Hepatocyte (in vitro differentiated cells): ENCODE measurements around the gene POLR3K. TPM values are rescaled to one million over a fixed set of nuclear protein-coding genes. Genes with fewer than 3 reads are reported as not detected.

Experiments
- DNase-seq: peaks from one replicate; pipeline ENCODE4 v3.0.0-alpha.2; 2016; ENCODE audit warnings: low spot score
- H2AFZ ChIP-seq: fragments of 200-600 bp; sonication (generic); 2 replicates; pipeline ENCODE4 v1.6.0; 2016; ENCODE audit warnings: antibody characterized with exemption, mild to moderate bottlenecking
- H3K27ac ChIP-seq: fragments of 200-600 bp; sonication (generic); 2 replicates; pipeline ENCODE4 v1.5.1; 2016; ENCODE audit warnings: mild to moderate bottlenecking
- H3K27me3 ChIP-seq: fragments of 200-600 bp; sonication (generic); 2 replicates; pipeline ENCODE4 v1.6.1; 2016
- H3K36me3 ChIP-seq: fragments of 200-600 bp; sonication (generic); replicated peaks from 2 replicates; pipeline ENCODE4 v1.5.1; 2016; ENCODE audit warnings: low read depth; ENCODE audit not compliant: insufficient read depth
- H3K4me1 ChIP-seq: fragments of 200-600 bp; sonication (generic); 2 replicates; pipeline ENCODE4 v1.5.1; 2016; ENCODE audit warnings: mild to moderate bottlenecking, moderate library complexity; ENCODE audit not compliant: insufficient read depth
- H3K4me2 ChIP-seq: fragments of 200-600 bp; sonication (generic); 2 replicates; pipeline ENCODE4 v1.6.0; 2016
- H3K4me3 ChIP-seq: fragments of 200-600 bp; sonication (generic); 2 replicates; pipeline ENCODE4 v1.5.1; 2016; ENCODE audit warnings: mild to moderate bottlenecking
- H3K79me2 ChIP-seq: fragments of 200-600 bp; sonication (generic); 2 replicates; pipeline ENCODE4 v1.6.0; 2017; ENCODE audit warnings: mild to moderate bottlenecking
- H3K9me2 ChIP-seq: fragments of 200-600 bp; sonication (generic); replicated peaks from 2 replicates; pipeline ENCODE4 v1.6.0; 2017; ENCODE audit warnings: mild to moderate bottlenecking; ENCODE audit not compliant: insufficient read depth
- H3K9me3 ChIP-seq: fragments of 200-600 bp; sonication (generic); 2 replicates; pipeline ENCODE4 v1.5.1; 2016; ENCODE audit warnings: low read depth, mild to moderate bottlenecking
- H4K20me1 ChIP-seq: fragments of 200-600 bp; sonication (generic); 2 replicates; pipeline ENCODE4 v1.6.0; 2016; ENCODE audit warnings: mild to moderate bottlenecking; ENCODE audit not compliant: insufficient read depth, poor library complexity, severe bottlenecking
- CTCF ChIP-seq: fragments of 200-600 bp; sonication (generic); IDR thresholded peaks from 2 replicates; pipeline ENCODE4 v1.5.1; 2016; ENCODE audit warnings: antibody characterized with exemption, mild to moderate bottlenecking; ENCODE audit not compliant: poor library complexity
- EZH2 ChIP-seq: fragments of 200-600 bp; sonication (generic); IDR thresholded peaks from 2 replicates; pipeline ENCODE4 v1.6.1; 2016; ENCODE audit warnings: antibody characterized with exemption, mild to moderate bottlenecking, borderline replicate concordance
- EZH2phosphoT487 ChIP-seq: fragments of 200-600 bp; sonication (generic); IDR thresholded peaks from one replicate; pipeline ENCODE4 v1.6.1; 2018; ENCODE audit warnings: antibody characterized with exemption, mild to moderate bottlenecking, low read depth, moderate library complexity; ENCODE audit not compliant: unreplicated experiment, severe bottlenecking
- WGBS: methylation state at CpG from one replicate; pipeline ENCODE4 v1.1.6; 2016; ENCODE audit warnings: low lambda C conversion rate; ENCODE audit errors: missing lambda C conversion rate; 5-methylcytosine and 5-hydroxymethylcytosine counted together
- polyA plus RNA-seq: library from polyadenylated mRNA; unstranded; fragments of >200 nt; fragmentation: Nextera tagmentation; extraction: Ambion mirVana; gene quantifications from 2 replicates; pipeline ENCODE4 v1.2.1, GENCODE V29; 2016
- total RNA-seq: library from RNA; depleted of rRNA; stranded (reverse); fragments of >200 nt; gene quantifications from 2 replicates; pipeline ENCODE4 v1.2.3, GENCODE V29; 2014

Gene POLR3K
- total and polyA plus RNA-seq, 2 experiments from 2014 or later: 2.7 to 12.5 TPM

GRCh38 chr16:36336-36984, 16.9 kb downstream of the POLR3K start:
- Histone ChIP-seq H3K79me2 (no peaks in the 10 kb centered on the region), H2AFZ (no peak overlapping the region), H3K4me1 (no peaks in the 10 kb centered on the region), H3K27me3 (no peaks in the 10 kb centered on the region), H3K36me3 (no peaks in the 10 kb centered on the region), H3K9me2 (no peaks in the 10 kb centered on the region), H4K20me1 (no peaks in the 10 kb centered on the region), H3K9me3 (no peaks in the 10 kb centered on the region), H3K4me3 (no peak overlapping the region), H3K27ac (no peak overlapping the region), H3K4me2 (no peak overlapping the region)
- DNase-seq: no peak
- TF ChIP-seq CTCF (no peak), EZH2 (no peak), EZH2phosphoT487 (no peak)
- 87% methylated on average over 15 of the region's 15 CpGs for WGBS

- no peak overlapping the region for H3K4me2 ChIP-seq
- TF ChIP-seq EZH2 (no peak), CTCF (no peak), EZH2phosphoT487 (no peak)
- no peaks in the 10 kb centered on the region for H4K20me1 ChIP-seq
- H2AFZ ChIP-seq: no peak overlapping the region
- no peak overlapping the region for H3K4me3 ChIP-seq
- WGBS: 94% methylated on average over 10 of the region's 11 CpGs
- H3K27me3 ChIP-seq: no peaks in the 10 kb centered on the region
- H3K79me2 ChIP-seq: no peaks in the 10 kb centered on the region
- H3K9me3 ChIP-seq: no peaks in the 10 kb centered on the region
- H3K36me3 ChIP-seq: no peaks in the 10 kb centered on the region
- no peaks in the 10 kb centered on the region for H3K9me2 ChIP-seq
- H3K27ac ChIP-seq: no peak overlapping the region
- no peaks in the 10 kb centered on the region for H3K4me1 ChIP-seq
- no peak for DNase-seq
Measured at GRCh38 chr16:35678-36305, 17.6 kb downstream of the POLR3K start.

GRCh38 chr16:35011-35677, 18.3 kb downstream of the POLR3K start:
- Histone ChIP-seq H3K27me3 (no peaks in the 10 kb centered on the region), H3K9me2 (no peaks in the 10 kb centered on the region), H3K79me2 (no peaks in the 10 kb centered on the region), H3K36me3 (no peaks in the 10 kb centered on the region), H3K27ac (no peak overlapping the region), H3K4me3 (no peak overlapping the region), H3K9me3 (no peaks in the 10 kb centered on the region), H2AFZ (no peak overlapping the region), H3K4me2 (no peak overlapping the region), H3K4me1 (no peaks in the 10 kb centered on the region), H4K20me1 (no peaks in the 10 kb centered on the region)
- DNase-seq: no peak
- 90% methylated on average over 13 of the region's 17 CpGs for WGBS
- TF ChIP-seq EZH2phosphoT487: no peak
- TF ChIP-seq EZH2: no peak
- no peak for TF ChIP-seq CTCF
